OCI-LY7 (cell line): ENCODE data around the gene ZNF512.

ENCODE experiments used
- CTCF ChIP-seq: fragments of 200-600 bp; sonication (generic); conservative IDR thresholded peaks from 2 replicates; pipeline ENCODE4 v1.5.1; 2014; ENCODE audit warnings: mild to moderate bottlenecking, antibody characterized with exemption, low read length, moderate library complexity, mixed read lengths
- EZH2phosphoT487 ChIP-seq: fragments of 200-600 bp; sonication (generic); IDR thresholded peaks from 2 replicates; pipeline ENCODE4 v1.6.1; 2018; ENCODE audit warnings: low read depth, borderline replicate concordance, mild to moderate bottlenecking, mixed run types, antibody characterized with exemption, low read length, moderate library complexity, mixed read lengths

- TF ChIP-seq EZH2phosphoT487: no peak
- no peak for TF ChIP-seq CTCF
Observed at GRCh38 chr2:27584597-27584996, 1.8 kb downstream of the ZNF512 start.
